Activated naive CD8-positive, alpha-beta T cell treated with anti-CD3 and anti-CD28 coated beads for 36 hours (primary cell): Measurements from ENCODE around the gene HEXIM1. TPM values are rescaled to one million over a fixed set of nuclear protein-coding genes. Genes with fewer than 3 reads are reported as not detected.

ENCODE experiments used
- DNase-seq: peaks from one replicate; pipeline ENCODE4 v3.0.0; 2021
- H3K27ac Mint-ChIP-seq: one replicate; pipeline ENCODE4 v1.8.0; 2022; ENCODE audit warnings: mild to moderate bottlenecking, moderate library complexity, mixed read lengths
- H3K27me3 Mint-ChIP-seq: one replicate; pipeline ENCODE4 v1.8.0; 2022; ENCODE audit warnings: mild to moderate bottlenecking, mixed read lengths
- H3K36me3 Mint-ChIP-seq: one replicate; pipeline ENCODE4 v1.8.0; 2021; ENCODE audit warnings: mild to moderate bottlenecking, mixed read lengths
- H3K4me1 Mint-ChIP-seq: one replicate; pipeline ENCODE4 v1.8.0; 2021; ENCODE audit warnings: mixed read lengths
- H3K4me3 Mint-ChIP-seq: one replicate; pipeline ENCODE4 v1.8.0; 2022; ENCODE audit warnings: mild to moderate bottlenecking, moderate library complexity, mixed read lengths
- H3K9me3 Mint-ChIP-seq: one replicate; pipeline ENCODE4 v1.8.0; 2022; ENCODE audit warnings: mixed read lengths
- total RNA-seq, 2 experiments: library from RNA; stranded (reverse); gene quantifications; one replicate each; pipeline ENCODE4 v1.2.3, GENCODE V29; 2021

HEXIM1 gene
- total RNA-seq, 2 experiments from 2014 or later, result 36.0 to 36.5 TPM

GRCh38 chr17:45131616-45132319 is 16.5 kb upstream of the HEXIM1 start:
- peak overlapping the region; percentile 65 for H3K4me3 Mint-ChIP-seq
- H3K4me1 Mint-ChIP-seq, result peaks cover 10% of the 10 kb centered on the region
- H3K27ac Mint-ChIP-seq, result no peak overlapping the region
- peaks cover 6% of the 10 kb centered on the region for H3K27me3 Mint-ChIP-seq
- H3K36me3 Mint-ChIP-seq, result no peaks in the 10 kb centered on the region
- DNase-seq, result peak; percentile 50
- H3K9me3 Mint-ChIP-seq, result no peaks in the 10 kb centered on the region

GRCh38 chr17:45132320-45132571 is 16.0 kb upstream of the HEXIM1 start, which contains the start of gene PLCD3:
Gene PLCD3 (minus strand): TSS chr17:45132515. CDS start chr17:45132410, 105 bp downstream.
- no peaks in the 10 kb centered on the region for H3K9me3 Mint-ChIP-seq
- peak within 1 kb of the TSS; percentile 83 for H3K4me3 Mint-ChIP-seq
- H3K27ac Mint-ChIP-seq, result peak within 1 kb of the TSS; percentile 65
- H3K27me3 Mint-ChIP-seq, result peaks cover 6% of the 10 kb centered on the region
- no peak for DNase-seq
- peaks cover 10% of the 10 kb centered on the region for H3K4me1 Mint-ChIP-seq
- no peaks in the 10 kb centered on the region for H3K36me3 Mint-ChIP-seq

- H3K36me3 Mint-ChIP-seq, result no peaks in the 10 kb centered on the region
- H3K9me3 Mint-ChIP-seq, result no peaks in the 10 kb centered on the region
- peak overlapping the region; percentile 65 for H3K27ac Mint-ChIP-seq
- H3K4me3 Mint-ChIP-seq, result peak overlapping the region; percentile 83
- peaks cover 6% of the 10 kb centered on the region for H3K27me3 Mint-ChIP-seq
- peaks cover 10% of the 10 kb centered on the region for H3K4me1 Mint-ChIP-seq
- DNase-seq, result peak; percentile 68
These were observed 15.5 kb upstream of the HEXIM1 start for GRCh38 chr17:45132572-45133463.

DNA sequence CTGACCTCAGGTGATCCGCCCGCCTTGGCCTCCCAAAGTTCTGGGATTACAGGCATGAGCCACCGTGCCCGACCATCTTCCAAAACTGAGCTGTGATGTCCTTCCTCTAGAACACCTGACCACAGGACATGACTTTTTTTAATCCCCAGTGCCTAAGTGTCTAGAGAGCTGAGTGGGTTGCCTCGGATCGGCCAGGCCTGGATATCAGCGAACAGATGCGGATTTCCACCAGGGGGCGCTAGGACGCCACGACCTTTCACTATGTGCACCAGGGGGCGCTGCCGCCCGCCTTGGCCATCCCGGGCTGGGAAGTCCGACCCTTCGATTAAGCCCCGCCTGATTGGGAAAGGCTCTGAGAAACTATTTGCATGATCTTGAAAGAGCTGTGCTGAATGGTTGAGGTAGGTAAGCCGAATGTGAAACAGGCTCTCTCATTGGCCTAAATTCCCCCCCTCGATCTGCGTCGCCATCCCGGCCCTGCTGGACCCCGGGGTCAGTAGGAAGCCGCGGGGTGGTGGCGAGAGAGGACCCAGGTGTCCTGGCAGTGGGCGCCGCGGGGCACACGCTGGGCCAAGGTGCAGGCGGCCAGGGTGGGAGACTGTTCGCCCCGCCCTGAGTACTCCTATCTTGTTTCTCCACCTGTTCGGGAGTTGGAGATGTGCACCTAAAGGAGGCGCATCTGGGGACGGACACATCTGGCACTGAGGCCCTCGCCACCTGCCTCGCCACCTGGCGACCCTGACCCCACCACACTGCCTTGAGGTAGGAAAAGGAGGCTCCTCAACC is 12.9 kb upstream of the HEXIM1 start, which contains the start of gene ACBD4:
ACBD4 (plus strand) TSS at position 496 of the 786 bp plus-strand sequence. CDS start 458 bp downstream, outside the sequence.
- H3K36me3 Mint-ChIP-seq, result no peaks in the 10 kb centered on the region
- DNase-seq, result peak; percentile 95
- H3K27ac Mint-ChIP-seq, result peak within 1 kb of the TSS; percentile 78
- peaks cover 6% of the 10 kb centered on the region for H3K27me3 Mint-ChIP-seq
- H3K9me3 Mint-ChIP-seq, result no peaks in the 10 kb centered on the region
- H3K4me1 Mint-ChIP-seq, result peaks cover 10% of the 10 kb centered on the region
- H3K4me3 Mint-ChIP-seq, result peak within 1 kb of the TSS; percentile 90

- peaks cover 10% of the 10 kb centered on the region for H3K4me1 Mint-ChIP-seq
- no peaks in the 10 kb centered on the region for H3K9me3 Mint-ChIP-seq
- H3K36me3 Mint-ChIP-seq, result peaks cover 2% of the 10 kb centered on the region
- peak overlapping the region; percentile 78 for H3K27ac Mint-ChIP-seq
- no peak for DNase-seq
- peaks cover 3% of the 10 kb centered on the region for H3K27me3 Mint-ChIP-seq
- H3K4me3 Mint-ChIP-seq, result peak overlapping the region; percentile 90
These were observed 12.1 kb upstream of the HEXIM1 start for GRCh38 chr17:45135978-45136791.

GRCh38 chr17:45136846-45137560 is 11.3 kb upstream of the HEXIM1 start:
- Mint-ChIP-seq H3K36me3 (peaks cover 2% of the 10 kb centered on the region), H3K27me3 (no peaks in the 10 kb centered on the region), H3K27ac (no peak overlapping the region), H3K4me3 (peak overlapping the region; percentile 90), H3K4me1 (peaks cover 9% of the 10 kb centered on the region), H3K9me3 (no peaks in the 10 kb centered on the region)
- DNase-seq, result no peak

DNA sequence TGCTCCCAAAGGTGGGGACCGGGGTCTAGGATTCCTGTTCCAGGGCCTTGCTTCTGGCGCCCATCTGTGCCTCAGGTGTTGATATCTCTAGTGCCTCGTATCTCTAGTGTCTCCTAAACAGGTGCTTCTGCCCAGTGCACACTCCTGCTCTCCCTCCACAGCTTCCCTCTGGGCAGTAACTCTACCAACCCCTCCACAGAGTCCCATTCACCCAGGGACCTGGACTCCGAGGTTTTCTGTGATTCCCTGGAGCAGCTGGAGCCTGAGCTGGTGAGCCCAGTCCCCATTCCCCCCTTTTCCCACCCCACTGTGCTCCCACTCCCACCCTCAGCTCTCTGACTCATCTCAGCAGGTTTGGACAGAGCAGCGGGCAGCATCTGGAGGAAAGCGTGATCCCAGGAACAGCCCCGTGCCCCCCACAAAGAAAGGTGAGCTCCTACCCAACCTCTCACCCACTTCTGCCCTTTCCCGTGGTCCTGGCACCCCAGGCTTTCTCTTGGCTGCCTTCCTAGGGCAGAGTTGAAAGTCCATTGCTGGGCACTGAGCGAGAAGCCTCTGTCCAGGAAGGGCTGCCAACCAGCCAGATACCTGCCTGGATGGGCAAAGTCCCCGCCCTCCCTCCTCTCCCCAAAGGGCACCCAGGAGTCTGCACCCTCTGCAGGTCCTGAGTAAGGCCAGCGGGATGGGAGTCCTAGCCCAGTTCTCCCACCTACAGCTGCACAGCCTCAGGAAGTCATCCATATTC is 10.5 kb upstream of the HEXIM1 start:
- no peak overlapping the region for H3K4me3 Mint-ChIP-seq
- no peaks in the 10 kb centered on the region for H3K27me3 Mint-ChIP-seq
- no peak overlapping the region for H3K27ac Mint-ChIP-seq
- peaks cover 9% of the 10 kb centered on the region for H3K4me1 Mint-ChIP-seq
- H3K9me3 Mint-ChIP-seq, result no peaks in the 10 kb centered on the region
- no peak for DNase-seq
- H3K36me3 Mint-ChIP-seq, result peaks cover 2% of the 10 kb centered on the region

DNA sequence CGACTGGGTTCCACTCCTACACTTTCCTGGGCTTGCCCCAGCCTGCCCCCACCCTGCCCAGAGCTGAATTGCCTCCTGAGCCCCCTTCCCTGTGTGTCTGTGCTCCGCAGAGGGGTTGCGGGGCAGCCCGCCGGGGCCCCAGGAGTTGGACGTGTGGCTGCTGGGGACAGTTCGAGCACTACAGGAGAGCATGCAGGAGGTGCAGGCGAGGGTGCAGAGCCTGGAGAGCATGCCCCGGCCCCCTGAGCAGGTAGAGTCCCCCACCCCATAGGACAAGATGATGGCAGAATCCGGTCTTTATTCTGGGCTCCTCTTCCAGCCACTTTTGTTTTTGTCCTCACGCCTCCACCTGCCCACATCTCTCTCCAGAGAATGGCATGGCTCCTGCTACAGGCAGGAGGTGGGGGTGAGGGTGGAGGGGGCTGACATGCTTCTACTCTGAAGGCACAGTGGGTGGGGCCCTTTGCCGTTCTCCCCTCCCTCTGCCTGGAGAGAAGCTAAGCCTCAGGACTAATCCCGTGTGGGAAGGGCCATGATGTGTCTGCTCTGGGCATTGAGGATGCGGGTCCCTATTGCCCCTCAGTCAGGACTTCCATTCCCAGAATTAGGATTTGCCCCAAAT is 9.3 kb upstream of the HEXIM1 start:
- H3K27ac Mint-ChIP-seq, result no peak overlapping the region
- no peaks in the 10 kb centered on the region for H3K27me3 Mint-ChIP-seq
- peaks cover 11% of the 10 kb centered on the region for H3K4me1 Mint-ChIP-seq
- H3K36me3 Mint-ChIP-seq, result peaks cover 2% of the 10 kb centered on the region
- H3K9me3 Mint-ChIP-seq, result no peaks in the 10 kb centered on the region
- H3K4me3 Mint-ChIP-seq, result no peak overlapping the region
- no peak for DNase-seq

GRCh38 chr17:45139533-45139920 is 8.7 kb upstream of the HEXIM1 start:
- no peak for DNase-seq
- Mint-ChIP-seq H3K27me3 (no peaks in the 10 kb centered on the region), H3K9me3 (no peaks in the 10 kb centered on the region), H3K27ac (no peak overlapping the region), H3K4me3 (no peak overlapping the region), H3K4me1 (peaks cover 12% of the 10 kb centered on the region), H3K36me3 (peaks cover 2% of the 10 kb centered on the region)

GRCh38 chr17:45143094-45143670 is 5.1 kb upstream of the HEXIM1 start:
- H3K27me3 Mint-ChIP-seq, result peaks cover under 1% of the 10 kb centered on the region
- DNase-seq, result no peak
- H3K9me3 Mint-ChIP-seq, result no peaks in the 10 kb centered on the region
- peak overlapping the region; percentile 67 for H3K27ac Mint-ChIP-seq
- H3K36me3 Mint-ChIP-seq, result peaks cover 8% of the 10 kb centered on the region
- peaks cover 29% of the 10 kb centered on the region for H3K4me1 Mint-ChIP-seq
- H3K4me3 Mint-ChIP-seq, result no peak overlapping the region

DNA sequence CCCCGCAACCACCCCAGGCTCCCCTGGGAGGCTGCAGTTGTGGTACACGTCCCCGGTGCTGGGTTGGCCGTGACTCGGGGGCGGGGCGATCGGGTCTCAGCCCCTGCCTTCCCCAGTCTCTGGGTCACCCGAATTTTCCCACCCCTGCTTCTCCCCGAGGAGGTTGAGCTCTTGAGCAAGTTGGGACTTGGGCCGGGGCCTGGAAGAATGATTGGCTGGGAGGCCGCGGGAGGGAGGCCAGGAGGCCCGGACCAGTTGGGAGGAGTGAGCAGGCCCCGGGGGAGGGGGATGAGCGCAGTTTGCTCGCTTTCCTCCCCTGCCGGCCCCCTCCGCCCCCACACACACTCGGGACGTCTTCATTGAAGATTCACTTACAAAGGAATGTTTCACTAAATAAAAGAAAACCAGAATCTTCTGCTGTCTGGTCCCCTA is 4.5 kb upstream of the HEXIM1 start:
- peak overlapping the region; percentile 67 for H3K27ac Mint-ChIP-seq
- H3K36me3 Mint-ChIP-seq, result peaks cover 12% of the 10 kb centered on the region
- peak; percentile 41 for DNase-seq
- peak overlapping the region; percentile 67 for H3K4me3 Mint-ChIP-seq
- no peaks in the 10 kb centered on the region for H3K9me3 Mint-ChIP-seq
- H3K4me1 Mint-ChIP-seq, result peaks cover 33% of the 10 kb centered on the region
- H3K27me3 Mint-ChIP-seq, result peaks cover 5% of the 10 kb centered on the region

DNA sequence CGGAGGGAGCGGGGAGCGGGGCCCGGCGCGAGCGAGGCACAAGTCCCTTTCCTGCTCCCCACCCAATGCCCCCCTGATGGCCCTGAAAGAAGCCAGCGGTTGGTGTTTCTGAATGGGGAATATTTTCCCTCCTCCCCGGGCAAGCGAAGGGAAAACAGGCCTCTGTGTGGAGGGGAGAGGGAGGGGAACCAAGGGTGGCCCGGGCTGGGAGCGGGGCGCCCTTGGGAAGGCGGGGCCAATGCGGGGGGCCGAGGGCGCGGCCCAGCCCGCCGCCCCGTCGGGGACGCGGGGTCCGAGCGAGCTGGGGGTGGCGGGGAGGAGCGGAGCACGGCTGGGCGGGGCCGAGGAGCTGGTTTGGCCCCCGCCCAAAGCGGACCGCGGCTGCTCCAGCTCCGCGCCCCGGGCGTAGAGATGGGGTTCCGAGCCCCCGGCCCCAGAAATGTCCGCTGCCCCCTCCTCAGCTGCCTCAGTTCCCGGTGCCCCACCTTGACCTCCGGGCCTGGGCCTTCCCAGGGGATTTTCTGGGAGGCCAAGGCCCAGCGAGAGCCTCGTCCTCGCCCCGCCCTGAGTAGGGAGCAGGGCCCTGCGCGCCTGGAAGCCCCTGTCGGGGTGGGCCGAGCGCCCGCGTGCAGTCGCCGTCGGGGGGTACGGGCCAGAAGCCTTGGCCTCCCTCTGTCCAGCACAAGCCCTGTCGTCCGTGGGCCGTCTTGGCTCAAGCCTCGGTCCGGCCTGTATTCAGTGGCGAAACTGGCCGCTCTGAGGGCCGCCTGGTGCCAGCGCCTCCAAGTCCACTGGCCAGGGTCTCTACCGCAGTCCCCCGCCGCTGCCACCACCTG is 3.9 kb upstream of the HEXIM1 start:
- Mint-ChIP-seq H3K27me3 (peaks cover 5% of the 10 kb centered on the region), H3K36me3 (peaks cover 17% of the 10 kb centered on the region), H3K9me3 (no peaks in the 10 kb centered on the region), H3K4me1 (peaks cover 33% of the 10 kb centered on the region), H3K27ac (peak overlapping the region; percentile 67), H3K4me3 (peak overlapping the region; percentile 67)
- DNase-seq, result peak; percentile 54
